GM21423 (cell line): Measurements from ENCODE around the gene SLITRK6.
"Not testable (repeated sequence)": the region's sequence is repeated elsewhere in the genome, so short reads cannot be mapped to it uniquely, and the experiment has no call there.

ENCODE experiments used
- ATAC-seq: cut with Tn5 transposase; IDR thresholded peaks from one replicate; pipeline ENCODE4 v1.9.1; 2021; ENCODE audit warnings: mild to moderate bottlenecking, moderate library complexity; ENCODE audit not compliant: unreplicated experiment

Gene SLITRK6, protein sequence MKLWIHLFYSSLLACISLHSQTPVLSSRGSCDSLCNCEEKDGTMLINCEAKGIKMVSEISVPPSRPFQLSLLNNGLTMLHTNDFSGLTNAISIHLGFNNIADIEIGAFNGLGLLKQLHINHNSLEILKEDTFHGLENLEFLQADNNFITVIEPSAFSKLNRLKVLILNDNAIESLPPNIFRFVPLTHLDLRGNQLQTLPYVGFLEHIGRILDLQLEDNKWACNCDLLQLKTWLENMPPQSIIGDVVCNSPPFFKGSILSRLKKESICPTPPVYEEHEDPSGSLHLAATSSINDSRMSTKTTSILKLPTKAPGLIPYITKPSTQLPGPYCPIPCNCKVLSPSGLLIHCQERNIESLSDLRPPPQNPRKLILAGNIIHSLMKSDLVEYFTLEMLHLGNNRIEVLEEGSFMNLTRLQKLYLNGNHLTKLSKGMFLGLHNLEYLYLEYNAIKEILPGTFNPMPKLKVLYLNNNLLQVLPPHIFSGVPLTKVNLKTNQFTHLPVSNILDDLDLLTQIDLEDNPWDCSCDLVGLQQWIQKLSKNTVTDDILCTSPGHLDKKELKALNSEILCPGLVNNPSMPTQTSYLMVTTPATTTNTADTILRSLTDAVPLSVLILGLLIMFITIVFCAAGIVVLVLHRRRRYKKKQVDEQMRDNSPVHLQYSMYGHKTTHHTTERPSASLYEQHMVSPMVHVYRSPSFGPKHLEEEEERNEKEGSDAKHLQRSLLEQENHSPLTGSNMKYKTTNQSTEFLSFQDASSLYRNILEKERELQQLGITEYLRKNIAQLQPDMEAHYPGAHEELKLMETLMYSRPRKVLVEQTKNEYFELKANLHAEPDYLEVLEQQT

GRCh38 chr13:85799097-85799582 lies at the start of gene SLITRK6:
Gene SLITRK6, minus strand, starts transcription at chr13:85799419. Its CDS starts 2,911 bp downstream, at chr13:85796508.
- ATAC-seq: no peak

GRCh38 chr13:85847012-85847411 lies 47.8 kb upstream of the SLITRK6 start:
- ATAC-seq: no peak

GRCh38 chr13:85841427-85841826 lies 42.2 kb upstream of the SLITRK6 start:
- ATAC-seq: no peak

GRCh38 chr13:85833921-85834320 lies 34.7 kb upstream of the SLITRK6 start:
- no peak for ATAC-seq

DNA sequence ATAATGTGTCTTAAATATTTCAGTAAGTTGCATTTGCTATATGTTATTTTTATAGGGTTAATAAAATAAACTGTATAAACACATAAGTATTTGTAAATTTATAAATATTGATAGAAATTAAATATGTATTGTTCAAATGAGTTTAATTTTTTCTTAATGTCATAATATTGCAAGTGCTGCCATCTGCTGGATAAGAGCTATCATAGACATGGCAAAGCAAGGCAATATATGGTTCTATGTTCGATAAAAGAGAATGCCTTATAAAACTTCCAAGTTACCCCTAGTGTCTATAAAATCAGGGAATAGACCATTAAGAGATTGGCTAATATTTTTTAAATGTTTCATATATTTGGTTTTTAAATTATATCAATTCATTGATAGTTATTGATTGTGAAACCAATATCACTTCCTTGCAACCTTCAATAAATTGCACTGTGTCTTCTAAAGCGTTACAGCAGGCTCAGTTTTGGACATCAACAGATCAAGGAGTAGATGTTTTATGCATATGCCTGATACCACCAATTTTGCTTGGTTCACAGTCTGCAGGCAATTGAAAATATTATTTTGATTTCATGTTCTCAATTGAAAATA lies 29.0 kb upstream of the SLITRK6 start:
- ATAC-seq: no peak

DNA sequence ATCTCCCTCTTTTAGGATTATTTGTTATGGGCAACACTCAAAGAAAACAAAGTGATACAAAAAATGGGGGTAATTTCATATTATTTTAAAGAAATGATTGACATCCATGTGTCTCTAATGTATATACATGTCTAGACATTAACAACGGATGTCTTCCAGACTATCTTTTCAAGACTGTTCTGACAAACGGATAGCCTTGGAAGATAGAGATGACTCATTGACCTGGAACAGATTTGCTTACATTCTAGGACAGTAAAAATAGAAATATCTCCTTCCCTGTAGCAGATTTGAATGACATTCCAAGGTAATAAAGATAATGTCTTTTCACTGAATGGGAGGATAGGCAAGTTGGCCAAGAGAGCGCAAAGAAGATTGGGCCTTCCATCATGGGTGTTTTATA lies 26.2 kb upstream of the SLITRK6 start:
- ATAC-seq: no peak

GRCh38 chr13:85823832-85824231 lies 24.6 kb upstream of the SLITRK6 start:
- ATAC-seq: no peak

DNA sequence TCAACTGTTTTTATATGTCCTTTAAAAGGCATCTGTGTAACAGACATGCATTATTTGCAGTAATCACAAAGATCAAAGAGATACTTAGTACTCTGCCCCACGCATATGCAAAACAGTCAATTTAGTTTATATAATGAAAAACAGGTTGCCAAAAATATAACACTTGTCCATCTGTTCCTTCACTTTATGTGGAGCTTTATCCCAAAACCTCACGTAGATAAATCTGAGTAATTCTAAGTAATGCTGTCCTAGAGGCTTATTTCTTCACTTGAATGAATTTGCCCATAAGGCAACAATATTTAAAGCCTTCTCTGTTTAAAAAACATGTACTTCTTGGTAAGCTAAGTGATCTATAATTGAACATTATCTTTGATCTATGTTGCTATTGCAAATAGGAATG lies 20.3 kb upstream of the SLITRK6 start:
- ATAC-seq: no peak

GRCh38 chr13:85816413-85816812 lies 17.2 kb upstream of the SLITRK6 start:
- no peak for ATAC-seq

GRCh38 chr13:85812282-85812681 lies 13.1 kb upstream of the SLITRK6 start:
- no peak for ATAC-seq

GRCh38 chr13:85808811-85809210 lies 9.6 kb upstream of the SLITRK6 start:
- no peak for ATAC-seq

DNA sequence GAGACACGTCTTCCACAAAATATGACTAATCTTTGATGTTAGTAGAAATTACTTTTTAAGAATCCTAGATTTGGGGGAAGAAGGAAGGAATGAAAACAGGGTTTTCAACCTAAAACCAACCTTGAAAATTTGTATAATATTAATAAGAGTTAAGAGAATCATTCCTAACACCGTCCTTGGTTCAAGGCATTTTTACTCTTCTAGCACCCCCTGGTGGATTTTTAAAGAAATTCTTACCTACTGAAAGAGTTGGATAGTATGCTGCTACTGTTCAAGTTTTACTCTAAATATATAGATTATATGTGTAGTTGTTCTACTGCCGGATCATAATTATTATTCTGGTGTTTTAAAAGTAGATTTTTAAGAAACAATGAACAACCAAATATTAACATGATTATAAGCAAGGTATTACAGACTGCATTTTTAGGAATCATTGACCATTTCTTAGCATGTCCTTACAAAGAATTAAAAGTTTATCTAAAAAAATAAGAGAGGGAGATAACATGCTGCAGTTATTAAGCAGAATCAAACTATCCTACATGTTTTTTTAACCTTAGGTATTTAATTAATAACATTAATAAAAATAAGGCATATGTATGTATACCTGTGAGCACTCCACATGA lies 7.4 kb upstream of the SLITRK6 start:
- peak; percentile 75 for ATAC-seq

DNA sequence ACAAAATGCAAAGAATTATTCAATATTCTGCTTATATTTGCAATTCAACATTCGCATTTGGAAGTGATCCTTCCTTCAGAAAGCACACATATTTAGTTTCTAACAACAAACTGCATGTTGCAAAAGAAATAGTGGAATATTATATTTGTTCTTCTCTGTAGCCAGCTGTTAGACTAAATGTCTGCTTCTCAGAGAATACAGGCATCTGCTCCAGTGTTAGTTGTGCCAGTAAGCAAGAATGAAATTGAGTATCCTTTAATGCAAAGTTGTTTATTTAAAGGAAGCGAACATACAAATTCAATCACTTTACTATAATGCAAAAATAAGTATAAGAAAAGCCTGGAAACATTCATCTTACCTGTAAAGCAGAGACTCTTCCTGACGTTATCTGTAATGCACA lies 663 bp downstream of the SLITRK6 start:
- ATAC-seq: no peak

GRCh38 chr13:85797311-85797710 lies 1.9 kb downstream of the SLITRK6 start:
- no peak for ATAC-seq

- no peak for ATAC-seq
Measured at GRCh38 chr13:85785205-85785604, 14.0 kb downstream of the SLITRK6 start.

DNA sequence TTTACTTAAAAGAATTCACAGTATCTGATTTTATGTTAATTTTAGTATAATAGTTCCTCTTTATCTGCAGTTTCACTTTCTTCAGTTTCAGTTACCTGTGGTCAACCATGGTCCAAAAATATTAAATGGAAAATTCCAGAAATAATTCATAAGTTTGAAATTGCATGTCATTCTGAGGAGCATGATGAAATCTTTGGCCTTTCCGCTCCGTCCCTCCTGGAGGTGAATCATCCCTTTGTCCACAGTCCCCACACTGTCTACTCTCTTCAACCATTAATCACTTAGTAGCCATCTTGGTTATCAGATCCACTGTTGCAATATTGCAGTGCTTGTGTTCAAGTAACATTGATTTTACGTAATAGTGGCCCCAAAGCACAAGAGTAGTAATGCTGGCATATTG lies 26.9 kb downstream of the SLITRK6 start:
- no peak for ATAC-seq

- ATAC-seq: no peak
Measured at GRCh38 chr13:85771856-85772255, 27.4 kb downstream of the SLITRK6 start.

- no peak for ATAC-seq
Measured at GRCh38 chr13:85768946-85769345, 30.3 kb downstream of the SLITRK6 start.

DNA sequence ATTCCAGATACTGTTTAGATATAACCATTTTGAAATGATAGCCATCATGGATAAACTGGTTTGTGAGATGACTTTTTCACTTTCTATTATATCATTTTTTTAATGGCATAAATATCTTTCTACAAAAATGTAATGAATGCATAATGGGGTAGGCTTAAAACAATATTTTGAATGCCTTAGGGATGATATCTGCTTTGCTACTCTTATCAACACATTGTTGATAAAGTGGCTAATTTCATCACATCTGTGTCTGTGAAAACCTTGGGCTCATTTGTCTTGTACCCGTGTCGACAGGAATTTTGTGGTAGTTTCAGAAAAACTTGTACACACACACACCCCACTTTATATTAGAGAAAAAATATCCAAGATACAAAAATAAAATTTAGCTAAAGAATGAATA lies 44.1 kb downstream of the SLITRK6 start:
- no peak for ATAC-seq

- not testable (repeated sequence) for ATAC-seq
Measured at GRCh38 chr13:85743201-85743770, 55.9 kb downstream of the SLITRK6 start.
